HepG2 (cell line): ENCODE measurements around the gene MIEF2. TPM values are rescaled to one million over a fixed set of nuclear protein-coding genes. Genes with fewer than 3 reads are reported as not detected.

ENCODE experiments used
- ATAC-seq: fragments of 200-7000 bp; cut with Tn5 transposase; 3 replicates; pipeline ENCODE4 v1.9.1; 2020; ENCODE audit warnings: mild to moderate bottlenecking, moderate library complexity
- BruUV-seq: library from RNA; stranded (reverse); fragments of 400-500 nt; replicated peaks from 2 replicates; lab custom pipeline; 2021; lab: Mats Ljungman, UMichigan
- CTCF ChIA-PET: fragments of 300-600 bp; formaldehyde crosslinking; extraction: SDS; loops from one replicate; lab custom pipeline; 2021; ENCODE audit warnings: low total read pairs, inconsistent platforms, low intra/inter-chr PET ratio; lab: Yijun Ruan, JAX
- POLR2A ChIA-PET: fragments of 350-600 bp; sonication (Branson Sonifier 250); formaldehyde crosslinking; loops from one replicate; lab custom pipeline; 2020; ENCODE audit warnings: antibody characterized with exemption, inconsistent platforms; lab: Yijun Ruan, JAX
- DNase-seq: peaks from one replicate; pipeline ENCODE4 v3.0.0-alpha.2; 2015; ENCODE audit warnings: low spot score
- FAIRE-seq: peaks from 3 replicates; lab custom pipeline; 2011; peaks lifted over from hg19 to GRCh38; lab: Jason Lieb, UNC
- H2AFZ ChIP-seq: one replicate; pipeline ENCODE4 v1.6.1; 2011; ENCODE audit warnings: low read length, inconsistent platforms
- H3K27ac ChIP-seq: fragments of 300-600 bp; 3 replicates; pipeline ENCODE4 v1.8.0; 2011; ENCODE audit warnings: mixed run types, mild to moderate bottlenecking, mixed read lengths, low read length, inconsistent platforms; ENCODE audit not compliant: insufficient read depth; ENCODE audit errors: extremely low read length
- H3K27me3 ChIP-seq, 2 experiments: fragments of 200-600 bp in 1 of 2; 2 replicates in 1 of 2; 3 replicates in 1 of 2; pipeline versions ENCODE4 v1.6.0 to v1.8.0; 2011; ENCODE audit warnings: low read length in 2 of 2, mild to moderate bottlenecking in 2 of 2, moderate library complexity in 2 of 2, inconsistent platforms in 1 of 2; ENCODE audit not compliant: insufficient read depth in 2 of 2, control insufficient read depth in 1 of 2
- H3K36me3 ChIP-seq, 2 experiments: fragments of 200-600 bp in 1 of 2; replicated peaks in 1 of 2; 2 replicates in 1 of 2; 3 replicates in 1 of 2; pipeline versions ENCODE4 v1.5.1 to v1.8.0; 2011; ENCODE audit warnings: low read length in 2 of 2, inconsistent platforms in 1 of 2; ENCODE audit not compliant: insufficient read depth in 2 of 2, control insufficient read depth in 1 of 2
- H3K4me1 ChIP-seq: 2 replicates; pipeline ENCODE4 v1.5.1; 2012; ENCODE audit warnings: low read length, inconsistent platforms; ENCODE audit not compliant: insufficient read depth
- H3K4me2 ChIP-seq: 2 replicates; pipeline ENCODE4 v1.6.0; 2011; ENCODE audit warnings: low read depth, low read length, inconsistent platforms
- H3K4me3 ChIP-seq, 3 experiments: fragments of 200-600 bp in 1 of 3; sonication (generic), shearing (Covaris generic) in 1 of 3; replicated peaks in 1 of 3; 2 replicates each; pipeline ENCODE4 v1.5.1; 2011 to 2016; ENCODE audit warnings: low read length in 3 of 3, inconsistent platforms in 2 of 3, low read depth in 2 of 3, mild to moderate bottlenecking in 2 of 3, control low read depth in 1 of 3, mixed read lengths in 1 of 3; ENCODE audit not compliant: insufficient read depth in 1 of 3
- H3K79me2 ChIP-seq: one replicate; pipeline ENCODE4 v1.6.1; 2011; ENCODE audit warnings: low read length, inconsistent platforms; ENCODE audit not compliant: insufficient read depth
- H3K9ac ChIP-seq: 2 replicates; pipeline ENCODE4 v1.6.0; 2011; ENCODE audit warnings: mild to moderate bottlenecking, low read depth, low read length, inconsistent platforms; ENCODE audit not compliant: insufficient read depth
- H3K9me3 ChIP-seq: 2 replicates; pipeline ENCODE4 v1.5.1; 2012; ENCODE audit warnings: mild to moderate bottlenecking, low read length
- H4K20me1 ChIP-seq: 2 replicates; pipeline ENCODE4 v1.6.0; 2011; ENCODE audit warnings: inconsistent platforms, mild to moderate bottlenecking, low read length, moderate library complexity; ENCODE audit not compliant: insufficient read depth
- CEBPG ChIP-seq: IDR thresholded peaks from 2 replicates; pipeline ENCODE4 v1.6.1; 2016
- MED8 ChIP-seq: sonication (generic); formaldehyde crosslinking; IDR thresholded peaks from 2 replicates; pipeline ENCODE4 v1.8.1; 2023; ENCODE audit warnings: mild to moderate bottlenecking, missing genetic modification reagents; ENCODE audit not compliant: insufficient replicate concordance
- WGBS: methylation state at CpG from one replicate; pipeline ENCODE4 v1.1.6; 2017; ENCODE audit warnings: low lambda C conversion rate; 5-methylcytosine and 5-hydroxymethylcytosine counted together
- in situ Hi-C: cut with HindIII; loops from 2 replicates; pipeline ENCODE4 v1.10.0; 2017; ENCODE audit warnings: low pct_unique_long_range_greater_than_20kb; ENCODE audit not compliant: extremely low pct_ligation_motif_present
- intact Hi-C: fragments of 100-400 bp; cut with micrococcal nuclease; formaldehyde crosslinking; loops from one replicate; pipeline ENCODE4 v1.10.0; 2022; ENCODE audit not compliant: unreplicated experiment
- polyA plus RNA-seq, 8 experiments: library from polyadenylated mRNA; depleted of rRNA in 3 of 8; stranded (reverse) in 7 of 8; unstranded in 1 of 8; fragments of >200 nt; fragmentation: Illumina TruSeq in 4 of 8; extraction: Trizol in 4 of 8; gene quantifications; 2 replicates each; pipeline versions ENCODE4 v1.2.1 to v1.2.3, GENCODE V29; 2011 to 2016; ENCODE audit warnings: low read depth in 4 of 8, missing spikeins in 1 of 8, mixed read lengths in 1 of 8; ENCODE audit not compliant: insufficient read depth in 1 of 8
- total RNA-seq, 5 experiments: library from RNA; depleted of rRNA; stranded (reverse); fragments of >200 nt; fragmentation: Illumina TruSeq; extraction: Trizol; gene quantifications; 2 replicates each; pipeline ENCODE4 v1.2.3, GENCODE V29; 2016; ENCODE audit warnings: low read depth in 1 of 5

MIEF2 gene
- total and polyA plus RNA-seq, 2 of the 13 experiments (the other 11 are each of a cell fraction or from before 2014, with no cell fraction given): 6.0 to 8.0 TPM

GRCh38 chr17:18315961-18316360 lies 55.5 kb downstream of the MIEF2 start:
- Histone ChIP-seq H3K36me3 (peaks cover 4 to 20% of the 10 kb centered on the region in 2 experiments; a peak in 4 of 5 replicates), H3K4me1 (peaks cover 74% of the 10 kb centered on the region), H4K20me1 (peaks cover 18% of the 10 kb centered on the region), H3K79me2 (peaks cover 90% of the 10 kb centered on the region), H3K4me3 (peak overlapping the region; percentile 71 to 91 (median 80)), H3K9ac (peak overlapping the region; percentile 90), H3K27ac (peak overlapping the region; percentile 88), H3K4me2 (peak overlapping the region; percentile 92), H2AFZ (no peak overlapping the region), H3K27me3 (no peaks in the 10 kb centered on the region; a peak in 1 of 5 replicates), H3K9me3 (no peaks in the 10 kb centered on the region)
- WGBS: 46% methylated on average over 11 of the region's 11 CpGs
- in situ Hi-C loops (no loop called here), intact Hi-C loops (loop anchor here (5.0 to 10.0 kb wide), 2 partner anchors 49 to 59 kb away; partner anchors contain the start of genes FLII and SHMT1)
- TF ChIP-seq CEBPG (CRISPR knock-in tag) (no peak), MED8 (CRISPR knock-in tag) (peak; percentile 24)
- CTCF ChIA-PET: no interaction called here
- no TSS peak for BruUV-seq
- ATAC-seq (no peak), FAIRE-seq (no peak), DNase-seq (no peak)
- POLR2A ChIA-PET: interaction anchor here (1.6 kb wide), 1 partner anchor 91 kb away, joined by 7 read pairs; the partner anchor contains the start of gene LLGL1

Other genes with a start within 250 kb of the MIEF2 start
- 14.2 and 15.0 TPM in 2 replicates for gene ATPAF2, start 221.5 kb upstream of the MIEF2 start, total RNA-seq (2016; rRNA removed; fragmentation: Illumina TruSeq; extraction: Trizol)
- gene ATPAF2, start 221.5 kb upstream of the MIEF2 start, polyA plus RNA-seq (2011; rRNA removed): 16.0 and 16.5 TPM in 2 replicates
- gene GID4, start 221.3 kb upstream of the MIEF2 start, total RNA-seq (2016; rRNA removed; fragmentation: Illumina TruSeq; extraction: Trizol): 4.3 and 5.5 TPM in 2 replicates
- gene GID4, start 221.3 kb upstream of the MIEF2 start, polyA plus RNA-seq (2011; rRNA removed): 4.7 and 6.1 TPM in 2 replicates
- 23.0 and 26.6 TPM in 2 replicates for gene DRG2, start 172.7 kb upstream of the MIEF2 start, total RNA-seq (2016; rRNA removed; fragmentation: Illumina TruSeq; extraction: Trizol)
- 20.1 and 24.9 TPM in 2 replicates for gene DRG2, start 172.7 kb upstream of the MIEF2 start, polyA plus RNA-seq (2011; rRNA removed)
- gene MYO15A, start 151.9 kb upstream of the MIEF2 start, total RNA-seq (2016; rRNA removed; fragmentation: Illumina TruSeq; extraction: Trizol): 0.07 and 0.18 TPM in 2 replicates
- 0.20 and 0.35 TPM in 2 replicates for gene MYO15A, start 151.9 kb upstream of the MIEF2 start, polyA plus RNA-seq (2011; rRNA removed)
- gene ALKBH5, start 76.8 kb upstream of the MIEF2 start, total RNA-seq (2016; rRNA removed; fragmentation: Illumina TruSeq; extraction: Trizol): 68.9 and 77.9 TPM in 2 replicates
- 76.9 and 81.4 TPM in 2 replicates for gene ALKBH5, start 76.8 kb upstream of the MIEF2 start, polyA plus RNA-seq (2011; rRNA removed)
- gene LLGL1, start 35.0 kb upstream of the MIEF2 start, total RNA-seq (2016; rRNA removed; fragmentation: Illumina TruSeq; extraction: Trizol): 15.3 and 19.7 TPM in 2 replicates
- 15.0 and 18.8 TPM in 2 replicates for gene LLGL1, start 35.0 kb upstream of the MIEF2 start, polyA plus RNA-seq (2011; rRNA removed)
- 130 and 135 TPM in 2 replicates for gene FLII, start 1.9 kb upstream of the MIEF2 start, total RNA-seq (2016; rRNA removed; fragmentation: Illumina TruSeq; extraction: Trizol)
- gene FLII, start 1.9 kb upstream of the MIEF2 start, polyA plus RNA-seq (2011; rRNA removed): 303 and 324 TPM in 2 replicates
- gene TOP3A, start 54.3 kb downstream of the MIEF2 start, total RNA-seq (2016; rRNA removed; fragmentation: Illumina TruSeq; extraction: Trizol): 30.7 and 36.8 TPM in 2 replicates
- gene TOP3A, start 54.3 kb downstream of the MIEF2 start, polyA plus RNA-seq (2011; rRNA removed): 15.4 and 16.9 TPM in 2 replicates
- 11.8 and 16.6 TPM in 2 replicates for gene SMCR8, start 54.6 kb downstream of the MIEF2 start, total RNA-seq (2016; rRNA removed; fragmentation: Illumina TruSeq; extraction: Trizol)
- gene SMCR8, start 54.6 kb downstream of the MIEF2 start, polyA plus RNA-seq (2011; rRNA removed): 7.6 and 7.7 TPM in 2 replicates
- gene SHMT1, start 102.9 kb downstream of the MIEF2 start, total RNA-seq (2016; rRNA removed; fragmentation: Illumina TruSeq; extraction: Trizol): 48.8 and 58.7 TPM in 2 replicates
- 19.0 and 21.3 TPM in 2 replicates for gene SHMT1, start 102.9 kb downstream of the MIEF2 start, polyA plus RNA-seq (2011; rRNA removed)
- 0.07 TPM in 1 of 2 replicates, not detected in the other for gene EVPLL, start 117.1 kb downstream of the MIEF2 start, total RNA-seq (2016; rRNA removed; fragmentation: Illumina TruSeq; extraction: Trizol)
- gene EVPLL, start 117.1 kb downstream of the MIEF2 start, polyA plus RNA-seq (2011; rRNA removed): 0.05 TPM in 1 of 2 replicates, not detected in the other
- gene LGALS9C, start 216.1 kb downstream of the MIEF2 start, total RNA-seq (2016; rRNA removed; fragmentation: Illumina TruSeq; extraction: Trizol): not detected in 2 replicates
- gene LGALS9C, start 216.1 kb downstream of the MIEF2 start, polyA plus RNA-seq (2011; rRNA removed): not detected in 2 replicates